AG09319 (cell line): ENCODE data around the gene TPGS1.
A peak's percentile ranks its signal among the peaks of the same experiment; 100 is the strongest.

Source experiments
- DNase-seq: peaks from one replicate; pipeline ENCODE4 v3.0.0-alpha.2; 2010; ENCODE audit warnings: low read depth; ENCODE audit errors: extremely low read depth
- CTCF ChIP-seq: IDR thresholded peaks from 2 replicates; pipeline ENCODE4 v1.5.1; 2011; ENCODE audit warnings: low read depth, mild to moderate bottlenecking, inconsistent platforms, low read length, moderate library complexity

The TPGS1 gene

GRCh38 chr19:485583-486236 lies 21.6 kb upstream of the TPGS1 start:
- DNase-seq = no peak

GRCh38 chr19:488505-489417 lies 18.5 kb upstream of the TPGS1 start:
- no peak for TF ChIP-seq CTCF
- DNase-seq = peak; percentile 89

More at GRCh38 chr19:485583-486236, 21.6 kb upstream of the TPGS1 start:
- no peak for TF ChIP-seq CTCF

- TF ChIP-seq CTCF = no peak
- no peak for DNase-seq
These were observed 17.7 kb upstream of the TPGS1 start for GRCh38 chr19:489418-490196.

- DNase-seq = no peak
- no peak for TF ChIP-seq CTCF
These were observed 16.1 kb upstream of the TPGS1 start for GRCh38 chr19:491146-491741.

- DNase-seq = no peak
- TF ChIP-seq CTCF = no peak
These were observed 15.2 kb upstream of the TPGS1 start for GRCh38 chr19:492091-492531.

- no peak for DNase-seq
- TF ChIP-seq CTCF = no peak
These were observed 13.7 kb upstream of the TPGS1 start for GRCh38 chr19:493391-494170.
